HG03045 (cell line): ENCODE data around the gene PLA2G4F.

ENCODE experiments used
- ATAC-seq: cut with Tn5 transposase; IDR thresholded peaks from one replicate; pipeline ENCODE4 v1.9.1; 2021; ENCODE audit warnings: mild to moderate bottlenecking, moderate library complexity; ENCODE audit not compliant: unreplicated experiment

The PLA2G4F gene

DNA sequence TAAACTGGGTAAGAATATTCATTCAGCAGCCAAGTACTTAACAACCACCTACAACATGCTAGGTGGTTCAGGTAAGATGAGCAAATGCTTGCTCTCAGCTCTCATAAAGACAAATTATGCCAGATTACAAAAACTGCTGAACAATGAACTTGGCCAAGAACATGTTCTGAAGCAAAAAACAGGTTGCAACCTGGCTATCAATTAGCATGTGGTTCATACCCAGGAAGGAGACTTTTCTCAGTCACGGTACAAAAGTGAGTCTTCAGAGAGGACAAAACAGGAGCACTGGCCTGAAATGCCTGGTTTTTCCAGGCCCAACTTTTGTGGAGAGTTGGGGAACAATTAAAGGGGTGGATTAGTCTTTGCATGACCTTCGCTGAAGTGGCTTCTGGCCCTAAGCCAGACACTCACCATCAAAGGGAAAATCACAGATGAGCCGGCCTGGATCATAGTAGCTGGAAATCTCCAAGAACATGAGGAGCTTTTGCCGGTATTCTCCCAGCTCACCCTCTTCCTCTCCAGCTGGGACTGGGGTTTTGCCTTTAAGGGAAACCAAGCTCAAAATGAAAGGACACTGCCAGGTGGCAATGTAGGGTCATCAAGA, 7.6 kb upstream of the PLA2G4F start:
- ATAC-seq = no peak

DNA sequence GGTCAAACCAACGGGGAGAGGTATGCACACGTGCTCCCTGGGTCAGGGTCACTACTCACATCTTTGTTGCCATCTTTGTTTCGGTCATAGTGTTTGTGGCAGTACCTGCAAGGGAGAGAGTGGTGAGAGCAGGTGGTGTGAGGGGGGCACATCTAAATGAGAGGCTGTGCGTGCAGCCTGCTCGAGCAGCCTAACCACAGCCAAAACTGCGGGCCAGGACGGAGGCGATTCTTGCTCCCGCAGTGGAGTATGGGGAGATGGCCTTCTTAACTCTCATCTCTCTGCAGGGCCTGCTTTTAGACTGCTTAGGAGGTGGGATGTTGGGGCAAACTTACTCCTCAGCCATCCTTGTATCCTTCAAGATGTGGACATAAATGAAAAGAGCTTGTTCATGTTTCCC, 6.9 kb upstream of the PLA2G4F start:
- no peak for ATAC-seq

DNA sequence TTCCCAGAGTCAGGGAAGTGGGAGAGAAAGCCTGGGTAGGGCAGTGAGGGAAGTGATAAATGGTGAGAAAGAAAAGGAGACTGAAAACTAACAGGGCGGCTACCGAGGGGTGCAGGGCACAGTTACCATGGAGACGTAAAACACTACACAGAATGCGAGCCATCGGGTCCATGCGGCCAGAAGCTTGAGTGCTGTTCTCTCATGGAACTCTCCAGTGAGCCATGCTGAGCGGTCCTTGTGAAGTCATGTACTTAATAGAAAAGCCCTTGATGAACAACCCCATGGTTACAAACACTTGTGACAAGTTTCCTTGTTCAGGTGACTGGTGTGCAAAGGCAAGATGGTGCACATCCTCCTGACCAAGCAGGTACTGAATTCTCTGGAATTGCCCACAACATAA, 3.7 kb upstream of the PLA2G4F start:
- ATAC-seq = no peak

DNA sequence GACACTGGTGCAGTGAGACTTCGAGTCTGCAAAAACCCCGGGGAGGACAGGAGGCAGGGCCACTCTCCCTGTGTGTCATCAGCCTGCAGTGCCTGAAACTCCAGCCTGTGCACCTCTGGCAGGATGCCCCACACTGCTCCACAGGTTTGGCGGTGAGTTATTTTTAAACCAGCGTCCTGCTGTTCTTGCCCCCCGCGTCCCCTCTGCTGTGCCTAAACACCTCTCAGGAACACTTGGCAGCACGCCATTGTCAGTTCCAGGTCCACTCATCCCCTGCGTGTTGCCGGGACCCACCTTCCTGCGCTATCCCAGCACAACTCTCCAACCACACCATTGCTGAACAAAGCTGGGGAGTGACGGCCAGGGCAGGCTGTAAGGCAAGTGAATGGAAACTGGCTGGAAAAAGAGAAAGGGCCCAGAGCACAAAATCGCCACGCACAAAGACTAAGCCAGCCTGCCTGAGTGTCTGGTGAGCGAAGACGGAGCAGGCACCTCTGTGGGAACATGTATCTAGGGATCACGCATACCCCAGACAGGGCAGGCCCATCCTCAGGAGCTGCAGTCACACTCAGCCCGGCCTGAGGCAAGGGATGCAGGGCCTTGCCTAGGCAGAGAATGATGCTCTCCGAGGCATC, 3.1 kb upstream of the PLA2G4F start:
- no peak for ATAC-seq

DNA sequence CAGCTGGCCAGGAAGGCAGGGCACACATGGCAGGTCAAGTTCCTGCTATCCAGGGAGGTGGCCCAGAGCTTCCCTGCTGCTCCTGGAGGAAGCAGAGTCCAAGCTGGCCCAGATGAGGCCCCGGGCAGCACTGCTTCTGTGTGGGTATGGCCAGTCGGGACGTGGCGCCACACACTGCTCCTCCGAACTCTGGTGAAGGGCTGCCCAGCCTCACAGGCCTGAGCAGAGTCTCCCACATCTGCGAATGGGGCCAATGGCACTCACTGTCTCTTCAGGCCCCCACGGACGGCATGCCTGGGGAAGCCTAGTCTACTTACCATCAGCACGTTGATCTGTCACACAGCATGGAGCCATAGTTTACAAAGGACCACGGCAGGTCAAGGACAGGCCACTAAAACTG, 2.5 kb upstream of the PLA2G4F start:
- ATAC-seq = no peak

DNA sequence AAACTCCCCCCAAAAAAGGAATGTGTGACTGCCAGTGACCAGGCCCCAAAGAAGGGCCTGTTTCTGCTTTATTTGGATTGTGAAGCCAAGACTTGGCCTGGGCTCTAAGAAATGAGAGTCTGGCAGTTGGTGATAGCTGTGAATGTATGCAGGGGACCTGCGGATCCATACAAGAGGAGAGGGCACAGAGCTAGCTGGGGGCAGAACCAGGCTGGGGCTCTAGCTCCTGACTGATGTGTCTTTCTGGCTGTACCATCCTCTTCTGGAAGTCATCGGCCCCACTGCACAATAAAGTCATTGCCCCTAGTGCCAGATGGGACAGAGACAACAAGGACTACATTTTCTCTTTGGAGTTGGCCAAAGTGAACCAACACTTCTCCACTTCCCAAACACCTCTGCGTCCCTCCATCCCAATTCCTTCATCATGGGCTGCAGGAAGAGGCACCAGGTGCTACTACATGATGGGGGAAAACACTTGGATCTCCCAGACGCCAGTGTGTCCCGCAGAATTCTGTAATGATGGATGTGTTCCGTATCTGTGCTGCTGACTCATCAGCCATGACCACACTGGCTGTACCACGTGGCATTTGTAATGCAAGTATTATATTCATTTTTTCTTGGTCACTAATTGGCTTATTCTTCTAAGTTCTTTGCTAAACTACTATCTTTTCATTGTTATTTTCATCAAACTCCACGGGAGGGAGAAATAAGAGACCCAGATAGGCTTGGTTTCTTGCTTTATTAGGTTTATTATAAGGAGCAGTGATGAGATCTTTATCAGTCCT, 1.7 kb upstream of the PLA2G4F start:
- no peak for ATAC-seq

DNA sequence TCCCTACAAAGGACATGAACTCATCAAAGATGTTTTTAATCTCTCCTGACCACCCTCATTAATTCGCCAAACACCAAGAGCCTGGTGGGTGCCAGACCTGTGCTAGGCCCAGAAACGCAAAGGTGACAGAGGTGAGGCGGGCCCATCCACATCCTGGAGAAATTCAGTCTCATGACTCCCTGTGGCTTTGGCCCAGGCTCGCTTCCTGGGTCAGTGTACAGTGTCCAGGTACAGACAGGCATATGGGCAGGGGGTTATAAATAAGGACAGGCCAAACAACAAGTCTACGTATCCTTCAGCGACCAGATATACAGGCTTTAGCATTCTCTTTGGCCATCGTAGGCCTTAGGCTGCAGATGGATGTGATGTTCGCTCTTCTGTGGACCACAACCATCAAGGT, 945 bp upstream of the PLA2G4F start:
- ATAC-seq = no peak

DNA sequence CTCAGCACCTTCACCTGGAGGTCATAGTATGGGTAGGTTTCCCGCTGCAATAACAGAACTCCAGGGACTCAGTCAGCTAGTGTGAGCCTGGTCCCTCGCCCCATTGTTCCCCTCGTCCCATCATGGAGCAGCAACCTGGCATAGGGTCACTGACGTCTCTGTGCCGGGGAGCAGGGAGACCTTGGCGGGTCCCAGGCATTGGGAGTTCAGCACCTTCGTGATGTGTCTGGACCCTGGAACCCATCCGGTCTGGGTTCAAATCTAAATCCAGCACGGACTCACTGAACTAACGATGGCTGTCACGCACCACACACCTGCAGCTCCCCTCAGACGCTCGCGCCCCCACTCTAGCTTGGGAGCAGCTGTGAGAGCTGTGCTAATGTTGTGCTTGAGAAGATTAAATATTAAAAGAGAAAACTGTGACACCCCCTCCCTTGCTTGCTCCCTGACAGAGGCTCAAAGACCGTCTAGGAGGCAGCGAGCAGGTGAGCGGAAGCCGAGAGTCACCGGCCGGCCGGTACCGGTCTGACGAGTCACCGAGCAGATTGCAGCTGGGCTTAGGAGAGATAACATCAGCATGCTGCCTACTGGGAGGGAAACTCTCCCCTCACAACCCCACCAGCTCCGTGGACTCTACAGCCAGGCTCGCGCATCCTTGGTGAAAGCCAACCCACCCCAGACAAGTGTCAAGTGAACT, 742 bp downstream of the PLA2G4F start:
- ATAC-seq = no peak

DNA sequence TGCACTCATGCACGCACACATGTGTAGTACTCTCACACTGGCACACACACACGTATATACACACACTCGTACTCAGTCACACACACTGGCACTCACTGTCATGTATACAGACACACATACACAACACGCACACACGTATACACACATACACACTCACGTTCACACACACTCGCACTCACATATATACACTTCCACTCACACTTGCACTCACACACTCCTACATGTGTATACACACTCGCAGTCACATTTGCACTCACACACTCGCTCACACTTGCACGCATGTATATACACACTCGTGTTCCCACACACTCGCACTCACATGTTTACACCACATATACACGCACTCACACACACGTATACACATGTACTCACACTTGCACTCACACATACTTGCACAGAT, 1.5 kb downstream of the PLA2G4F start:
- no peak for ATAC-seq

DNA sequence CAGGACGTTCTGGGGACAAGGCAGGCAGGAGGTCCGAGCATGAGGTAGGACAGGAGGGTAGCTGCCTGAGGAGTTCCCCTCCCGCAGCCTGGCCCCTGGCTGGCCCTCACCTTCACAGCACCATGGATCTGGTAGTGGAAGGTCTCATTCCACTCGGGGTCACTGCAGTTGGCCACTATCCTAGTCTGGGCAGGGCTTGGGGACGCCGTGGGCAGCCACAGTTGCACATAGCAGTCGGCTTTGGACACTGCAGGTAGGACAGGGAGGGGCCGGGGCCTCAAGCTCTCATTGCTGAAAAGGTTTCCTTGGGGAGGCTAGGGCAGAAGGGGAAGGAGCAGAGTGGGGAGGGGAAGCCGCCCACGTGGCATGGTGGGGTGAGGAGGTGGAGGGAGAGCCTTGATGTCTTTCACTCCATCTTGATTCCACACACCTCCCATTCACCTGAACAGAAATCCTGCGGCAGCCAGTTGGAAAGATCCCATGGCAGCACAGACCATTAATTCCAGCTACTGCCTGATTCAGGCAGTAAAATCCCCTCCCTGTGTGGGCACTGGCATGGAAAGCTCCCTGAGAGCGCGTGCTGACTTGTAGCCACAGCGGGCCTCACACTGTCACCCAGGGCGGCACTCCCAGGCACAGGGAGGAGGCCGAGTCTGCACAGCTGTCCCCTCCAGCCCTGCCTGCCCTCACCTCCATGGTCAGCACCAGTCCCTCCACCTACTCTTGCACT, 2.1 kb downstream of the PLA2G4F start:
- ATAC-seq = no peak

DNA sequence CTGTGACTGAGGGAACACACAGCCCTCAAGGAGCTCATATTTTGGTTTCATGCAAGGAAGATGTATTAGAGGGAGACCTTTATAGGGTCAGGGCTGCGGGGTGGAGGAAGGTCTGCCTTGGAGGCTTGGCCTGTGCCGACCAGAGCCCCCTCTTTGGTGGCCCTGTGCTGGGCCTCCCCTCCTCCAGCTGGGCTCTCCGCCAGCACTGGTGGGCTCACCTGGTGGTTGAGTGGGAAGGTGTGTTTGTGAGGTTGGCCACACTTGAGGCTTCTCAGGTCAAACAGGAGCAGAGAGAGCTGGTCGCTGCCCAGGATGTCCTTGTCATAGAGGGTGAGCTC, 2.6 kb downstream of the PLA2G4F start:
- ATAC-seq = no peak

DNA sequence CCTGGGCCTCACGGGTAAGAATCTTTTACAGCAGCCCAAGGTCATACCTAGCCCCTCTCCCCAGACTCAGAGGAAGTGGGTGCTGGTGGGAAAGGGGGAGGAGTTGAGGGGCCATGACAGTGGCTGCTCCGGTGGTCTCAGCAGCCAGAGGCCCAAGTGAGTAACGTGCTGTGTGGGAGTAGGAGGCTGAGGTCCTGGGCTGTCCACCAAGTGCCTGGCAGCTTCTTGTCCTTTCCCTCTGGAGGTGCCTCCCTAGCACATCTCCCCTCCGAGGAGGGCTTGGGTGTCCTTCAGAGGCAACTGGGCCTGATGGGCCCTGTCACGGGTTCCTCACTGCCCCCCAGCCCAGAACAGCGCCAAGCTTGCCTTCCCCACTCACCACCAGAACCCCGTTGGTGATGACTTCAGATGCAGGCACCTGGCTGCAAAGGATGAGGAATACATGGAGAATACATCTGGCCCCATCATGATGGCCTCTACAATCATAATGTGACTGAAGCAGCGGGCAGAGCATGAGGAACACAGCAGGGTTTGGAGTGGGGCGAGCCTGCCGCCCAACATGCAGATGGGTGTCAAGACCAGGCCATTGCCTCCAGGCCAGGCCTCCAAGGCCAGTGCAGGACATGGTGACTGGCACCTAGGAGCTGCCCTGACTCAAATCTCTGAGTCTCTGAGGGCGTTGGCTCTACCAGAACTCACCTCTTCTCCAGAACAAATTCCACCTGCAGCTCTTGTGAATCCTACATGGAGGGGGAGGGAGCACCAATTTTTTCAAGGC, 3.3 kb downstream of the PLA2G4F start:
- no peak for ATAC-seq

DNA sequence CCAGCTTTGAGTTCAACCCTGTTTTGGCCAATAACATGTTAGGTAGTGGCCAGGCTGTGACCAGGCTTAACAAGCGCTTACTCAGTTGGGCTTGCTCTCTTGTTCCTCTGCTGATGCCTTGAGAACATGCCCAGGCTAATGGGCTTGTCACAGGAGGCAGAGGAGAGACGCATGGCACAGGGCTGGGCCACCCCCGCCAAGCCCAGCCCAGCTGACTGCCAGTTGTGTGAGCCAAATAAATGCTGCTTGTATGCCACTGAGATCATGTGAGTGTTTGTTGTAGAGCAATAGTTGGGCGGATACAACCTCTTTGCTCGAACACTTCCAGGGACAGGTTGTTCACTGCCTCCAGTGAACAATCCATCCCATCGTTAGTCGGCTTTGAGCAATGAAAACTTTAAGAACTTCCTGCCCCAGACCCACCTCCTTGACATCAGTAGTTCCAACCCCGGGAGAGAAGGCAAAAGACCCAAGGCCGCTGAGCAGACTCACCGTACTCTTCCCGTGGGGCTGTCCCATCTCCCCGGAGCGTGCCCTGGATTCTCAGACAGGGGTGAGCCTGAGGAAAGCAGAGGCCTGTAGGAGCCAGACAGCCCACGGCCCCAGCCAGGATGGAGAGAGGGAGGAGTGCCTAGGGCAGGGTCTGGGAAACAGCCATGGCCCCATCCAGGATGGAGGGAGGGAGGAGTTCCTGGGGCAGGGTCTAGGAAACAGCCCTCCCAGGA, 4.1 kb downstream of the PLA2G4F start:
- ATAC-seq = no peak

DNA sequence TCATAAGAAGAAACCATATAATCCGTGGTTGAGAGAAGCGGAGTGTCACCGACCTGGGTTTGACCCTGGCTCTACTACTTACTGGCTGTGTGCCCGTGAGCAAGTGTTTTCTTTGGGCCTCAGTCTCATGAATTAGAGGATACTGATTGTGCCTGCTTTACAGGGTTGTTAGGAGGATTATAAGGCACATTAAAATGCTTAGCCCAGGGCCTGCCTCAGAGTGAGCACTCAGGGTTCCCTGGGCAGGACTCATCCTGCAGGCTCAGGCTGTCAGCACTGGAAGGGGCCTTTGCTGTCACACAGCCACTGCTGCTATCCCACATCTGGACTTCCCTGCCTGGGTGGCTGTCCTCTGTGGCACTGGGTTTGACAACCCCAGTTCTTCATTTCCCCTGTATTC, 4.7 kb downstream of the PLA2G4F start:
- no peak for ATAC-seq

DNA sequence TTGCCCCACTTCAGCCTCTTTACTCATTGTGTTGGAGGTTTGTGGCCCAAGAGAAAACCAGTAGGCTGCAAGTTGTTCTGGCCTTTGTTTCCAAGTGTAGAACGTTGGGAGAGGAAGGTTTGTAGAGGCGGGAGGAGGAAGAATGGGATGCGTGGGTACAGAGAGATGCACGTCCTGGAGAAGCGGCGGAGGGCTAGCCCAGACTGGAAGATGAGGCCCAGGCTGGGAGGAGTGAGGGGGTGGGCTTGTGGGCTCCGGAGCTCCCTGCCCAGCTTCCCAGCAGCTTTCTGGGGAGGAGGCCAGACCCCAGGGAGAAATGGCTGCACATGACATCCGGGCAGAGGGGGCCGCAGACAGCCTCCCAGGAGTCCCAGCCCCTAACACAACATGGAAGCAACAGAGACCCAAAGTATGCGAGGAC, 5.3 kb downstream of the PLA2G4F start:
- no peak for ATAC-seq

DNA sequence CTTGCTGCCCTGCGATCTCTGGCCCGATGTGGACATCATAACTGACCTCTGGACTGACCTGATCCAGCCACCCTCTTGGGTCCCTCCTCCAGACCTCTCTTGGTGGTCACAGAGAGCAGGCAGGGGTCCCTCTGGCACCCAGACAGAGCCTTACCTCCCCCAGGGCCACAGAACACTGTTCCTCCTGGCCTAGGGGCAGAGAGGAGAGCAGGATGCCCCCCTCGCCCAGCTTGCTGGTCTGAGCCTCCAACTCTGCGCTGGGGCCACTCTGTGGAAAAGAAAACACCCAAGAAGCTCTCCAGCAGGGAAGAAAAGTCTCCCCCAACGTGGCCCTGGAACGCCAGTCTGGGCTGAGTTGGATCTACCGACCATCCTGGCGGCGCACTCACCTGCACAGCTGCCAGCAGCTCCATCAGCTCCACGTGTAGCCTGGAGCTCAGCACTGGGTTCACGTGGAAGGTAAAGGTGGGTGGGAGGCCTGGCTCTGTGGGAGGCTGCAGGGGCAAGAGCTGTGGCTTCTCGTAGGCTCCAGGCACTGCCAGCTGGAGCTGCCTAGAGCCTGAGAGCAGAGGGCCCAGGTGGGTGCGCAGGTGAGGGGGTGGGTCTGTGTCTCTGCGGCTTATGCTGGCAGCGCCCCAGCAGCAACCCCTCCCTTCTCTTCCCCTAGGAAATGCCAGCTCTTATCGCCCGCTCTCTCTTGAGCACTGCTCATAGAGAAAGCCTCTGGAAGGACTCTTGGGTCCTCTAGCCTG, 6.0 kb downstream of the PLA2G4F start:
- ATAC-seq = no peak

DNA sequence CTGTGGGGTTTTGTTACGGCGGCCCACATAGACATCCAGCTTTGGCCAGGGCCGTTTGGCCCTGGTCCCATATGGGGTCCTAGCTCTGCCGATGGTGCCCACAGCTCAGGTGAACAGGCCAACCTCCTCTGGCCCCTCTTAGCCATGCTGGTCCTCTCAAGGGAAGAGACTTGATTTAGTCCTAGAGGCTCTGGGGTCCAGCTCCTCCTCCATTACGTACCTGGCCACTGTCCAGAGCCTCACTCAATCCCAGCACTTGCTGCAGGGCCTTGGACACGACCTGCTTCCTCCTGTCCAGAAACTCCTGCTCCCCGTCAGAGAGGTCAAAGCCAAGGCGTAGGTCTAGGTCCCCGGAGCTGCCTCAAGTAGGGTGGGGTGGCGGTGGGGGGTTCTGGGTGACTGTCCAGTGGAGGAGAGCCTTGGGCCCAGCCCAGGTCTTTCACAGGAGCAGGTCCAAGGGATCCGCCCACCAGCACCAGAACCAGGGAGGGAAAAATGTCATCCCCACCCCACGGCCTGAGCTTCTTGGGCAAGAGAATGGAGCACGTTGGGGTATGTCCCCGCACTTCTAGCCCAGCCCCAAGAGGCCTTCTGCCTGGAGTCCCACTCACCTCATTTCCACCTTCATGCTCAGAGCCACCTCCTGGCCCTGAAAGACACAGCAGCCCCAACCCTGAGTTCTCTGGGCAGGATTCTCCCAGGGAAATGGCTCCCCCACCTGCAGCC, 6.8 kb downstream of the PLA2G4F start:
- ATAC-seq = no peak

DNA sequence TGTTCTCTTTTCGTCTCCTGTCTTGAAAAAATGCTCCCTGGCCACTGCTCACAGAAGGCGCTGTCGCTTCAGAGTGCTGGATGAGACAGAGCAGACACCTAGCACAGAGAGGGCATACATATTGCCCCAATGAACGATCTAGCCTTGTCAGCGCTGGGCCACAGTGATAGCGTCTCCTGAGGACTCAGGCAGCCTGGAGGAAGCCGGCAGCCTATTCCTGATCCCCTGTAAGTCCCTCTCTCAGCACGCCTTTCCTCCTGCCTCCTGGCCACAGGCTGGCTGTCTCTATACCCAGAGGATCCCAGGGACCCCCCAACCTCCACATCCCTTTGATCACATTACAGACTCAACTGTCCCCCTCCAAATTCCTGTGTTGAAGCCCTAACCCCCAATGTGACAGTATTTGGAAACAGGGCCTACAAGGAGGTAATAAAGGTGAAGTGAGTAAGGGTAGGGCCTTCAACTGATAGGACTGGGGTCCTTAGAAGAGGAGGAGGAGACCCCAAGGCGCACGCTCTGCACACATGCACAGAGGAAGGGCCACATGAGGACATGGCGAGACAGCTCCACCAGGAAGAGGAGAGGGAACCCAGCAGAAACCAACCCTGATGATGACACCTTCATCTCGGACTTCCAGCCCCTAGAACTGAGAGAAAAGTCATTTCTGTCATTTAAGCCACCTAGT, 7.5 kb downstream of the PLA2G4F start:
- no peak for ATAC-seq
